ENCODE results near the gene ALDH5A1.

DNA sequence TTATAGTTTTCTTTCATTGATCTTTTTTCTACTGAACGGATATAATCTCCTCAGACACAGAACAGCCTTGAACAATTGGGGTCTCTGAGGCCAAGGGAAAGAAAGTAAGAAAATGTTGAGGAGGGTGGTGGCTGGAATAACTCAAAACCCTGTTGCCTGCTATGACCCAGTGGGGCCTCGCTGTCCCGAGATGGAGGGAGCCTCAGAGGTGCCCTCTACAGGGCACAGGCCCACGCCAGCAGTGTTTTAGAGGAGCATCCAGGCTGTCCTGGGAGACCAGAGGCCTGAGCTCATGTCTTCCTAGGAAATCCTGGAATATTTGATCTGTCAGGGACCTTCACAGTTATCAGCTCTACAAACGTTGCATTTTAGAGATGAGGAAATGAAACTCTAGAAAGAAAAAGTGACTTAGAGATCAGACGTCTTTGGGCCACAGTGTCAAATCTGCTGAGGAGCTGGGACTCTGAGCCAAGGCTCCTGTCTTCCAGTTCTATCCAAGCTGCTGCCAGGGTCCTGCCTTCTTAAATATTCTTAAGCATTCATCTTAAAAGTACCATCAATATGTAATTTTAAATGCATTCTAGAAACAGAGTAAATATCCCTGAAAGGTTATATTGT lies 26.3 kb downstream of the ALDH5A1 start:
- TF ChIP-seq, protein P1, sequence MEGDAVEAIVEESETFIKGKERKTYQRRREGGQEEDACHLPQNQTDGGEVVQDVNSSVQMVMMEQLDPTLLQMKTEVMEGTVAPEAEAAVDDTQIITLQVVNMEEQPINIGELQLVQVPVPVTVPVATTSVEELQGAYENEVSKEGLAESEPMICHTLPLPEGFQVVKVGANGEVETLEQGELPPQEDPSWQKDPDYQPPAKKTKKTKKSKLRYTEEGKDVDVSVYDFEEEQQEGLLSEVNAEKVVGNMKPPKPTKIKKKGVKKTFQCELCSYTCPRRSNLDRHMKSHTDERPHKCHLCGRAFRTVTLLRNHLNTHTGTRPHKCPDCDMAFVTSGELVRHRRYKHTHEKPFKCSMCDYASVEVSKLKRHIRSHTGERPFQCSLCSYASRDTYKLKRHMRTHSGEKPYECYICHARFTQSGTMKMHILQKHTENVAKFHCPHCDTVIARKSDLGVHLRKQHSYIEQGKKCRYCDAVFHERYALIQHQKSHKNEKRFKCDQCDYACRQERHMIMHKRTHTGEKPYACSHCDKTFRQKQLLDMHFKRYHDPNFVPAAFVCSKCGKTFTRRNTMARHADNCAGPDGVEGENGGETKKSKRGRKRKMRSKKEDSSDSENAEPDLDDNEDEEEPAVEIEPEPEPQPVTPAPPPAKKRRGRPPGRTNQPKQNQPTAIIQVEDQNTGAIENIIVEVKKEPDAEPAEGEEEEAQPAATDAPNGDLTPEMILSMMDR (IDR thresholded peaks at IDR 0.05) = peak; percentile 15 to 54 (median 46)
- no peak for TF ChIP-seq EP300 (IDR thresholded peaks at IDR 0.05)

Measured in tibial nerve (tissue), 4 donors.